Hematopoietic multipotent progenitor cell treated with erythropoietin and hydrocortisone succinate and interleukin-3 and kit ligand, for 8 days (in vitro differentiated cells): ENCODE measurements around the gene ACSM6.
A peak's percentile ranks its signal among the peaks of the same experiment; 100 is the strongest.
"Not testable (repeated sequence)": the region's sequence is repeated elsewhere in the genome, so short reads cannot be mapped to it uniquely, and the experiment has no call there.

ENCODE experiments used
- DNase-seq: peaks from one replicate; pipeline ENCODE4 v3.0.0-alpha.2; 2015

Gene ACSM6

DNA sequence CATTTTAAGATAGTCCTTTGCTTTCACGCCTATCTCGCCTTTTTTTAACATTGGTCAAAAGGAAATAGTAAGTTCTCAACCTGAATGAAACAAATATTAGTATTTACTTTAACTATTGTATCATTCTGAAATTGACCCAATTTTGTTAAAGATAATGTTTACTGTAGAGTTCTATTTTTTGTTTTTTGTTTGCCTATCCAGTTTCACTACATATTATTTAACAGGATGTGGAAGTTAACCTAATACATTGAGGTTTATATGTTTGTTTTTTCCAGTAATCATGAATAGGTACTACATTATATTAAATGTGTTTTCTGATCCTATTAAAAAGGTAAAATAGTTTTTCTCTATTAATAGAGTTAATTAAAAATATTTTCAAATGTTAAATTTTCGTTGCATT lies 26.5 kb downstream of the ACSM6 start:
- no peak for DNase-seq

DNA sequence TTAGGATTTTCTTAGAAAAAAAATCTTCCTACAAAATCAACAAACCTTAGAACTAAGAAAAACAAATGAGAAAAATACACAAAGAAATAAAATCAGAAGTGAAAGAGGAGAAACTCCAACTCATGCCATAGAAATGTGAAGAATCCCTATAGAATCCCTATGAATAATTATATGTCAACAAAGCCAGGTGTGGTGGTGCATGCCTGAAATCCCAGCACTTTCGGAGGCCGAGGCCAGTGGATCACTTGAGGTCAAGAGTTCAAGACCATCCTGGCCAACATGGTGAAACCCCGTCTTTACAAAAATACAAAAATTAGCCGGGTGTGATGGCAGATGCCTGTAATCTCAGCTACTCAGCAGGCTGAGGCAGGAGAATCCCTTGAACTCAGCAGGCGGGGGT lies 27.1 kb downstream of the ACSM6 start:
- DNase-seq = no peak

DNA sequence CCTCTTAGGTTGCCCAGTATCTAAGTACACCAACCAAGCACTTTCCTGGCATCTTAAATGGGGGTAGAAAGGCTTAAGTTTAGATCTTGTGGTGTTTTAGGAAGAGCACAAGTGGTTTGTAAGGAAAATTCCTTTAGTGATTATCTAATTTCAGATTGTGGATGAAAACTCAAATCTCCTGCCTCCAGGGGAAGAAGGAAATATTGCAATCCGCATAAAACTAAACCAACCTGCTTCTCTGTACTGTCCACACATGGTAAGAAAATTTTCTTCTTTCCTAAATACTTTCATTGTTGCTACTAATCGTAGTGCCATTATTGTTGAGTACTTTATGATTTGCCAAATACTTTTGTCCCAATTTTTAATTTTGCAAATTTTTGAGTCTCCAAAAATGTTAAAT lies 31.1 kb downstream of the ACSM6 start:
- DNase-seq = no peak

DNA sequence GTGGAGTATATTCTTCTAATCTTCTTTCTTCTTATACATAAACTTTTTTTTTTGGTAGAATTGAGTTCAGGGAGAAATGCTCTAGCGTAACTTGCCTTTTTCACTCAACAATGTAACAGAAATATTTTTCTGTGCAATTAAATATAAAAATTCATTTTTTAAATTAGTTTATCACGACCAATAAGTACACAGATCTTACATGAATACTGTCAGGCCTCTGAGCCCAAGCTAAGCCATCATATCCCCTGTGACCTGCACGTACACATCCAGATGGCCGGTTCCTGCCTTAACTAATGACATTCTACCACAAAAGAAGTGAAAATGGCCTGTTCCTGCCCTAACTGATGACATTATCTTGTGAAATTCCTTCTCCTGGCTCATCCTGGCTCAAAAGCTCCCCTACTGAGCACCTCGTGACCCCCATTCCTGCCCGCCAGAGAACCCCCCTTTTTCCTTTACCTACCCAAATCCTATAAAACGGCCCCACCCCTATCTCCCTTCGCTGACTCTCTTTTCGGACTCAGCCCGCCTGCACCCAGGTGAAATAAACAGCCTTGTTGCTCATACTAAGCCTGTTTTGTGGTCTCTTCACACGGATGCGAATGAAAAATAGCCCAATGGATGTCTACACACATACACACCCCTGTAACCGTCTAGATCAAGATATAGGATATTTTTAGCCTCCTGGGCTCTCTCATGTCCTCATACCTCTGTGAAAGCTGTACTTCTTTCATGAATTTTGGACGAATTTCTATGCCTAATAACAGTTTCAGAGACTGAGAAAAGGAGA lies 35.1 kb downstream of the ACSM6 start:
- not testable (repeated sequence) for DNase-seq

DNA sequence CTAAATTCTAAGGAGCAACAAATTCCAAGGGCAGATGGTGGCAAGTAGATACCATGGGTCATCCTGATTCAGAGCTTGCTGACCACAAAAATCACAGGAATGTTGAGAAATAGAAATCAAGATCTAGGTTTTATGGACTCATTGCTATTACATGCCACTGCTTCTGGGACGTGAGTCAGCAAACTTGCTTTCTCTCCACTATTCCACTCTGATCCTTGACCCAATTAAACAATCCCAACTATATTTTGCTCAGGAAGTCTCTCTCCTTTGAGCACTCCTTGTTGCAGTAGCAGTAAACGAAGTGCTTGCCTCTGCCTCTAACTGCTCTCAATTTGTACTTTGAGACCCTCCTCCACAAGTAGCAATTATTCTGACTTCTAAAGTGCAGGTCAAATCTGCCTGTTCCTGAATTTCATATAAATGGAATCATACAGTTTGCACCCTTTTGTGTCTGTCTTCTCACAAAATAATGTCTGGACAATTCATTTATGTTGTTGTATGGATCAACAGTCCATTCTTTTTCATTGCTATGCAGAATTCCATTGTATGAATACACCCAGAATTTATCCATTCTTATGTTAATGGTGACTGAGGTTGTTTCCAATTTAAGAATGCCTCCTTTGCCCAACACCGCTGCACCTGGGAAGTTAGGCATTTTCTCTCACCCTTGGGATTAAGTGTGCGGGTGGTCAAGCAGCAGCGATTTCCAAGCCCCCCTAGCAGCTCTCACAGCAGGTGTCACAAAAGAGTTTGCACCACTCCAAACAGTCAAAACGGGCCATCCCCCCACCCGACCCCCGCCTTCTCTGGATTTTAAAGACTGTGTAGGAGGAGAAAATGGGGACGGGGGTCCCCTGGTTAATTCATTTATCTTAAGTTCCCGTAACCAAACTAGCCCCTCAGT lies 35.9 kb downstream of the ACSM6 start:
- no peak for DNase-seq

DNA sequence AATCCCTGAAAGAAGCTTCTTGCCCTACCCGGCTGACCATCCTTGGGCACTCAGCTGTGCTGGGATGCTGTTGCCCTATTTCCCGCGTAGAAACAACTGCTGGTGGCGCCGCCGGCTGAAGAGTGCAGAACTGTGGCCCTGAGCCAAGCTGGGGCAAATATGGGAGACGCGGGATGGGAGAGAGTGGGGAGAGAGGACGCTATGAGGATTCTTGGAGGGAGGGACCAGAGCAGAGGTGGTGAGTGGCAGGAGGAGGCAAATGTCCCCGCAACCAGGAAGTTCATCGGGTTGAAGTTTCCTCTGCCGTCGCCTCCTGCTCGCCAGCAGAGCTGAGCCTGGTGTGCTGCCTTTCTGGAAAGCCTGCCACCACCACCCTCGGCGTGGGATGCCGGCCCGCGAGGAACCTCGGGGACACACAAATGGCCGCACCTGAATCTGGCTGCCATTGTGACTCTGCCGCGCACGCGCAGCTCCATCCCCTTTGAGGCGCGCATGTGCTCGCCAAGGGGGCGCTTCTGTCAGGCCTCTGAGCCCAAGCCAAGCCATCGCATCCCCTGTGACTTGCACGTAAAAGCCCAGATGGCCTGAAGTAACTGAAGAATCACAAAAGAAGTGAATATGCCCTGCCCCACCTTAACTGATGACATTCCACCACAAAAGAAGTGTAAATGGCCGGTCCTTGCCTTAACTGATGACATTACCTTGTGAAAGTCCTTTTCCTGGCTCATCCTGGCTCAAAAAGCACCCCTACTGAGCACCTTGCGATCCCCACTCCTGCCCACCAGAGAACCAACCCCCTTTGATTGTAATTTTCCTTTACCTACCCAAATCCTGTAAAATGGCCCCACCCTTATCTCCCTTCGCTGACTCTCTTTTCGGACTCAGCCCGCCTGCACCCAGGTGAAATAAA lies 36.9 kb downstream of the ACSM6 start:
- peak; percentile 71 for DNase-seq

DNA sequence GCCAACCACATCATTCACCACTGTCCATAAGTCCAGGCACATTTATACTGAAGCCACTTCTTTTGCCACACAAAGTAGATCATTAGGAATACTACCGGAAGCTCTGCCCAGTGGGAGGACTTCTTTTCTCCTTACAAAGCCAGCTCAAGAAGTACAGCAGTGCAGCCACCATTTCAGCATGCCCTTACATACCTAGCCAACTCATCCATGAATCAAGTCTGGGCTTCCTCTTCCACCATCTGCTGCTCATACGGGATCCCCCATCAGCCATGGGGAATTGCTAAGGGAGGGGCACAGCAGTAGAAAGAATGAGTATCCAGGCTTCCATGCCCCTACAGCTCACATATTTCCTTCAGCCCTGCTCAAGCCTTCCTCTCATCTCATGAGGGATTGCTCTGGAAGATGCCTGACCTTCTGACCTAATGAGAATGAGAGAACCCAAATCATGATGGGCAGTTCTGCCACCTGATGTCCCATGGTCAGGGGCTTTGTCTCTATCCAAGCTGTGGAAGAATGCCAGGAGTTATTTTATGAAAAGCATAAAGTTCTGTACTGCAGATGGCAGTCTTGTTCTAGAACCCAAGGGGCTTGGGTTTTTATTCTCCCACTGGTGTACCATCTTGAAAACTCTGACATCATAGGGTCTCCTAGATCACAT lies 39.5 kb downstream of the ACSM6 start:
- DNase-seq = no peak

DNA sequence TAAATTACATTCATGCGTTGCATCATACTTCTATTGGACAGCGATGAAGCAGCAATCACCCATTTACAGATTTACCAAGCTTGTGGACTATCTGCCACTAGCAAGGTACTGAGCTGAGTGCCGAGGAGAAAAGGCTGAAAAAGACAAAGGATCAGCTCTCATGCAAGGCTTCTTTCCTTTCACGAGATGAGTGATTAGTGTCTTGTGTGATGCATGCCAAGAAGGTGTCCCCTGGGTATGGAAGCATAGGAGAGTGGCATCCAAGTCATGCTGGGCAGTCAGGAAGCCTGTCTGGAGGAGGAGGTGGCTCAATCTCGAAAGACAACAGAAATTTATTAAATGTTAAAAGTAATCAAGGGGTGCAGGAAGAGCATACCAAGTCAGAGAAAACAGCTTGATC lies 40.9 kb downstream of the ACSM6 start:
- no peak for DNase-seq

DNA sequence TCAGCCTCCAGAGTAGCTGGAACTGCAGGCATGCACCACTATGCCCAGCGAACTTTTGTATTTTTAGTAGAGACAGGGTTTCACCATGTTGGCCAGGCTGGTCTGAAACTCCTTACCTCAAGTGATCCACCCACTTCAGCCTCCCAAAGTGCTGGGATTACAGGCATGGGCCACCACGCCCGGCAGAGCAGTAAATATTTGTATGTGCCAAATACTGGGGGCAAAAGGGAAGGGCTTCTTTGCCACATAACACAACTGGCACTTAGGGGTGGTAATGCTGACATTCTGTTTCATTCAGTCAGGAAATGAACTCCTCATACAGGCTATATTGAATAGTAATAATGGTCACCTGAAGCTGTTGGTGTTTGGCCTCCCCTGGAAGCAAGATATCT lies 41.6 kb downstream of the ACSM6 start:
- DNase-seq = no peak

DNA sequence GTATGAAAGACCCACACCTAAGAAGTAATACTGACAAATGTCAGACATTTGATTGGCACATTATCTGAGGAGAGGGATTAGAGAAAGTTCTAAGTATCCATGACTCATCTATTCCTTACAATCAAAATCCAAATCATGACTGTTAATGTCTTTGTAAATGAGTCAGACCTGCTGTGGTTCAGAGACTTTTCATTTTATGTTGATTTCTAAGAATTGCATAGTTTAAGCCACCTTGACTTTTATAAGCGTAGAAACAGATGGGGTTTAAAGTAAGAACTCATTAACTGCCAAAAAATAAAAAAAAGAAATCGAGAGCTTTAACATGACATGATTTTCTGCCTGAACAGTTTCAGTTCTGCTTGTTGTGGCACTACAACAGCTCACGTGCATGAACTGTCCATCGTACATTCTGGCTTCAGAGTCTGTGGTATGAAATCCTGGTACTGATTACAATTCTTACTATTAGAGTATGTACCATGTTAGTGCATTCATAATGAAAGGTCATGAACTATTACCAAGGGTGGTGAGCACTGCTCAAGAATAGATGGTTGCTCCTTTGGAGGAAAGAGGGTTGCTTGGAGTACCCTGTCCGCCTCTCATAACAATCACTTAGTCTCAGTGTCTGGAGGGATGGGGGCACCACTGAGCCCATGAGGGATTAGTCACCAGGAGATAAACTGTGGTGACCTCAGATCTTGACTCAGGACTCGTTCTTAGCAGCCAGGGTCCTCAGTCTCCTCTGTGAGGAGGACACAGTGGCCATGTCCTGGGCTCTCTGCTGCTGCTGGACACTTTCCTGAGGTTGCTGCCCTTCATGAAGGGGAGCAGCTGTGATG lies 42.2 kb downstream of the ACSM6 start:
- DNase-seq = peak; percentile 44

DNA sequence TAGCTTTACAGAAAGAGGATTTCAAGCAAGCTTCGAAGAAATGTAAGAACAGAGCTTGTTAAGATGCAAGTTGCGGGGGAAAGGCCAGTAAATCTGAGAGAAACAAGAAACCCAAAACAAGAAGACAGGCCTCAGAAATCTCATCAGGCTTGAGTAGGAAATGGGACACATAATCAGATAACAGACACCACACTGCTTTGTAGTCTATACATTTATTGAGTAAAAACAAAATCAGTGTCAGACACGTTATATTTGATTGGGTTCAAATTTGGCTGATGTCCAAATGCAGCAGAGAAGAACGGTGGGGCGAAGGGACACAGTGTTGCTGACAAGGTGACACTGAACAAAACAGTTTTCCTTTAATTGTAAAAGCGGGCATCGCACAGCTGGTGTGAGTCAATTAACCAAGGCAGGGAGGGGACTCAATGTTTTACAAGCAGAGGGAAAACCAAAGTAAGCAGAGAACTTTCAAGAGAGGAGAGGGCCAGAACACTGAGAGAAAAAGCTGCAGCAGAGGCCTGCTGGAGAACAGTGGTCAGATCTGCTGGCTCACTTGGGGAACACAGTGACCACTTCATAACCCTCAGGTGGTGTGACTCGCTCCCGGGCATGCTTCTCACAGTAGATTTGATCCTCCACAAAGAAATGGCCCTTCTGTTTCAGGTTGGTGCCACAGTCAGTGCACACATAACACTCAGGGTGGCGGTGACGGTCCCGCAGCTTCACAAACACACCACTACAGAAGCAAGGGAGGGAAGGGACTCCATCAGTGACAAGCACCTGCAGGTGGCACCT lies 43.5 kb downstream of the ACSM6 start:
- no peak for DNase-seq

DNA sequence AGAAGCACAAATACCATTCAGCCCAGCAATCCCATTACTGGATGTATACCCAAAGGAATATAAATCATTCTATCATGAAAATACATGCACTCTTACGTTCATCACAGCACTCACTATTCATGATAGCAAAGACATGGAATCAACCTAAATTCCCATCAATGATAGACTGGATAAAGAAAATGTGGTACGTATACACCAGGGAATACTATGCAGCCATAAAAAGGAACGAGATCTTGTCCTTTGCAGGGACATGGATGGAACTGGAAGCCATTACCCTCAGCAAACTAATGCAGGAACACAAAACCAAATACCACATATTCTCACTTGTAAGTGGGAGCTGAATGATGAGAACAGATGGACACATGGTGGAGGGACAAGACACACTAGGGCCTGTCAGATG lies 46.1 kb downstream of the ACSM6 start:
- not testable (repeated sequence) for DNase-seq

DNA sequence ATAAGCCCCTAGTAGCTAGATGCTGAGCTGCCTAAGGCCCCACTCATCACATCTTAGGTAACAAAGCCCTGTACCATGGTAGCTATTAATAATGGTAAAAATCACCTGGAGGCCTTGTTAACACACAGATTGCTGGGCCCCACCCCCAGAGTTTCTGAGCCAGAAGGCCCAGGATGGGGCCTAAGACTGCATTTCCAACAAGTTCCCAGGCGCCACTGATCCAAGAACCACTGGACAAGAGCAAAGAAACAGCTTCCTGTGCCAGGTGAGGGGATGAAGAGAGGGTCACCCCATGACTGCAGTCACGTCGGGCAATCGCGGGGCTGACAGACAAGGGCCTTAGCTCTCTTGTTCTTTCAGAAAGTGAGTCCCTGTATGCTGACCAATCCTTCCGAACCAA lies 46.8 kb downstream of the ACSM6 start:
- no peak for DNase-seq

DNA sequence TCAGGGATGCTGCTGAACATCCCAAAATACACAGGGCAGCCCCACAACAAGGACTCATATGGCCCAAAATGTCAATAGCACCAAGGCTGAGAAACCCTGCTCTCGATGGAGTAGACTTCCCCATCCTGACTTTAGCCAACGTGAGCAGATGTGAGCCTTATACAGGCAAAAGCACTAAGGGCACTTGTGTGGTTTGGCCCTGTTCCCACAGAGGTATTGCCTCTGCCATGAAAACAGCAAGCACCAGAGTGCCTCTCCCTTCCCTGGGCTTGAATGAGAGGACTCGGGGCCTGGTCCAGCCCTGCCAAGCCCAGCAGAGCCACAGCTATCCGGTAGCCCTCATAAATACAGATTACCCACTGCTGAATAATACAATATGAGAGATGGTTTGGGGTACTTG lies 47.5 kb downstream of the ACSM6 start:
- DNase-seq = no peak

DNA sequence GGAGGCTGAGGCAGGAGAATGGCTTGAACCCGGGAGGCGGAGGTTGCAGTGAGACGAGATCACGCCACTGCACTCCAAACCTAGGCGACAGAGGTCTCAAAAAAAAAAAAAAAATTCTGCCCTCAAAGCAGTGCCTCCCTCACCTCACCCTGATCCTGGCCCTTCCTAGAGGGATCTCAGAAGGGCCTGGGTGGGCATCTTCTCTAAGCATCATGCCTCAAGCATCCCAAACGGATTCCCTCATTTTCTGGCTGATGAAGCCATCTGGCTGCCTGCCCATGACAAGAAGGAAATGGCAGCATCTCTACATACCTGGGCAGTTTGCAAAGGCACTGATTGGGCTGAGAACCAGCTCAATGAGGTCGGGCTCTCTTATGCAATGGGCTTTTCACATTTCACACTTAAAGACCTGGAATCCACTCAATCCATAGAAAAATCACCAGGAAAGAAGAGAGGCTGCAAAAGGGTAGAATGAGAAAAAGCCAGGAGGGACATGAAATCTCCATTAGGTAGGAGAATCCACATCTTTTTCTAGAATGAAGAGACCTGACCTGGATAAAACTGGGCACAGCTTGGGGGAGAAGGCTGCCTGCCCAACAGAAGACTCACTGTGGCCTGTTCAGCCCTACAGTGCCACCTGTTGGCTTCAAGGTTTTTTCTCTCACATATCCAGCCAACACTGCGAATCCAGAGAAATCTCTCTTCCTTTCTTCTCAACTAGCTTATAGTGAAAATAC lies 48.7 kb downstream of the ACSM6 start:
- peak; percentile 66 for DNase-seq

DNA sequence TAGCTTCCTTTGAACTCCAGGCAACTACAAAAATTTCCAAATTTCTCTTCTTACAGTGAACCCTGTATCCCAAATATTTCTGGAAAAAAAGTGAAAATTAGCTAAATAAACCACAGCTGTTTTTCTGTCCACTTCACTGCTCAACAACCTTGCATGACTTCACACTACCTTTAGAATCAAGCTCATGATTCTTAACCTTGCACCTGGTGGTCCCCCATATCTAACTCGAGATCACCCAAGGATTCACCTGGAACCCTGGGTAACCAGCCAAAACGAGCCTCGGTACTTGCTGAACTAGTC lies 49.2 kb downstream of the ACSM6 start:
- DNase-seq = no peak

DNA sequence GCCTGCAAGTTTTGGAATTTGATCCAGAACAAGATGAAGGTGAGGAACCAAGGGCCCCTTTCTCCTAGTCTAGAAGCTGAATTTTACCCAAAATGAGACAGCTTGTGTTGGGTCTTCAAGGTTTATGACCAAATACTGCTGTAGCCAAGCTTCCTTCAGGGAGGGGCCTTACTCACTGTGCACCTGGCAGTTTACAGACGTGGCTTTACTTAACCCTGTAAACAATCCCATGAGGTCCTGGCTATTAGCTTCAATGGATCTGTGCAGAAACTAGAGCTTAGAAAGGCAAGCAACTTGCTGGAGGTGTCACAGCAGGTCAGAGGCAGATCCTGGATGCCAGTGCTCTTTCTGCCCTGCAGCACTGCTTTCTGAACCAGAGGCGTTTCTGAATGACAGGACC lies 50.1 kb downstream of the ACSM6 start:
- DNase-seq = no peak

DNA sequence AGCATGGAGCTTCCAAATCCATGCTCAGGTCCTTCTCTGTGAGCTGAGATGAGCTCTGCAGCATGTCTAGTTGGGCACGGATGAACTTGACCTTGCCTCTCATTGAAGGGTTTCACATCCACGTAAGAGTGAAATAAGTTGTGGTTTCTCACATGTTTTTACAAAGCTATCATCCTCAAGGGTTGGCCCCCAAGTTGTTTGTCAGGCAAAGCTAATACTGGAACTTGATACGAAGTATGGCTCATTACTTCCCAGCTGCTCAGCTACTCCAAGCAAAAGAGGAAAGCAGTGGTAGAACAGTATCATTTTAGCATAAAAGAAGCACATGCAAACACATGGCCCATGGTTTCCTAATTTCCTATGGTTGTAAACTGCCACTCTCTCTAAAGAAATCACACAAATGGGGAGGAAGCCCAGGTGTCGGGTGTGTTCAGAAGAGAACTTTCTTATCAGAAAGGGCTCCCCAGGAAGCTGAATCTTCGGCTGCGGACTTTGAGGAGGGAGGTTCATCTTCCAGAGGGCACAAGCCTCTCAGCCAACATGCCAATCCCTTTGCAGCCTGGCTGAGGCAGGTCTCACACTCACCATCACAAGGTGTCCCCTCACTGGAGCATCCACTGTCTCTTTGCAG lies 51.5 kb downstream of the ACSM6 start:
- DNase-seq = no peak

DNA sequence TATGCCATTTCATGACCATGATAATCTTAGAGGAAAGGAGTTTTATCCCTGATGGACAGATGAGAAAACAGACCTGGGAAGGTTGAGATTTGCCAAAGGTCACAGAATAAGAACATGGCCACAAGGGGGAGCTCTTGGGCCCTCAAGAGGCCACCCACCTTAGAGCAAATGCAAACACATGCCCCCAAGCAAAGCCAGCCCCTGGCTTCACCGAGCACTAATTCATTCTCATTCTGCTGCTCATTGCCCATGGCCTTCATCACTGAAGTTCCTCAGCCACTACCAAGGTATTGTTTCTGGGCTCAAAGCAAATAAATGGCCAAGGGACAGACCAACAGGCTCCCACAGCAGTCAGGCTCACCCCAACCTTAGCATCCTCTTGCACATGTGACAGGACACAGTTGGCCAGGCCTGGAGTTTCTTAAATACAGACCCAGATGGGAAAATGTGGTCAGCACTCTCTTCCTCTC lies 52.6 kb downstream of the ACSM6 start:
- peak; percentile 75 for DNase-seq
